ENCODE measurements around the gene VGLL2. TPM values are rescaled to one million over a fixed set of nuclear protein-coding genes. Genes with fewer than 3 reads are reported as not detected.

VGLL2 gene
- total and polyA plus RNA-seq, 2 of the 13 experiments (the other 11 are each of a cell fraction or from before 2014, with no cell fraction given), result not detected

DNA sequence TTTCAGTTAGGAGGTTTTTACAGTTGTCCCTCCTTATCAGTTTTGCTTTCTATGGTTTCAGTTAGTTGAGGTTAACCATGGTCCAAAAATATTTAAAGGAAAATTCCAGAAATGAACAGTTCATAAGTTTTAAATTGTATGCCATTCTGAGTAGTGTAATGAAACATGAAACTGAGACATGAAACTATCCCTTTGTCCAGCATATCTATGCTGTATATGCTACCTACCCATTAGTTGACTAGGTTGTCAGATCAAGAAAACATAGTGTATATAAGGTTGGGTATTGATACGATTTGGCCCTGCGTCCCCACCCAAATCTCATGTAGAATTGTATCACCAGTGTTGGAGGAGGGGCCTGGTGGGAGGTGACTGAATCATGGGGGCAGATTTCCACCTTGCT lies 39.1 kb downstream of the VGLL2 start:
- H3K79me2 ChIP-seq (ENCODE audit: insufficient read depth, low read length), result no peaks in the 10 kb centered on the region
- H3K27me3 ChIP-seq (ENCODE audit: control insufficient read depth in 1 of 2, insufficient read depth in 2 of 2, low read length in 2 of 2), result peaks cover 0 to 1% of the 10 kb centered on the region in 2 experiments; a peak in 2 of 5 replicates
- no peak overlapping the region for H2AFZ ChIP-seq (ENCODE audit: low read length)
- 0% methylated on average over 2 of the region's 2 CpGs for WGBS (ENCODE audit: low lambda C conversion rate)
- no peak for ATAC-seq
- ChIA-PET CTCF (ENCODE audit: low intra/inter-chr PET ratio, low total read pairs) (no interaction called here), POLR2A (no interaction called here)
- in situ Hi-C loops (cut with HindIII; ENCODE audit: extremely low pct_ligation_motif_present, low pct_unique_long_range_greater_than_20kb), result no loop called here
- no peak for DNase-seq (ENCODE audit: low spot score)
- H3K4me3 ChIP-seq (replicated peaks in 1 of 3; ENCODE audit: insufficient read depth in 1 of 3, low read depth in 2 of 3, low read length in 3 of 3), result no peak overlapping the region
- H4K20me1 ChIP-seq (ENCODE audit: insufficient read depth, low read length), result no peaks in the 10 kb centered on the region
- no peaks in the 10 kb centered on the region for H3K36me3 ChIP-seq (replicated peaks in 1 of 2; ENCODE audit: control insufficient read depth in 1 of 2, insufficient read depth in 2 of 2, low read length in 2 of 2)
- FAIRE-seq, result no peak
- no peak for TF ChIP-seq ZNF891 (CRISPR knock-in tag; IDR thresholded peaks at IDR 0.05)
- no peak for TF ChIP-seq AHR (CRISPR knock-in tag; IDR thresholded peaks at IDR 0.05)
- TF ChIP-seq CEBPB (IDR thresholded peaks at IDR 0.05; ENCODE audit: borderline replicate concordance, low read depth, low read length), result no peak
- TF ChIP-seq ZFAT (CRISPR knock-in tag; conservative IDR thresholded peaks at IDR 0.05), result no peak
- TF ChIP-seq TP53 (CRISPR knock-in tag; conservative IDR thresholded peaks at IDR 0.05), result no peak
- no peak for TF ChIP-seq ZFP36 (IDR thresholded peaks at IDR 0.05; ENCODE audit: borderline replicate concordance, low read depth, low read length, partially characterized antibody)
- TF ChIP-seq ETV6 (CRISPR knock-in tag; conservative IDR thresholded peaks at IDR 0.05), result no peak
- TF ChIP-seq, protein P1, sequence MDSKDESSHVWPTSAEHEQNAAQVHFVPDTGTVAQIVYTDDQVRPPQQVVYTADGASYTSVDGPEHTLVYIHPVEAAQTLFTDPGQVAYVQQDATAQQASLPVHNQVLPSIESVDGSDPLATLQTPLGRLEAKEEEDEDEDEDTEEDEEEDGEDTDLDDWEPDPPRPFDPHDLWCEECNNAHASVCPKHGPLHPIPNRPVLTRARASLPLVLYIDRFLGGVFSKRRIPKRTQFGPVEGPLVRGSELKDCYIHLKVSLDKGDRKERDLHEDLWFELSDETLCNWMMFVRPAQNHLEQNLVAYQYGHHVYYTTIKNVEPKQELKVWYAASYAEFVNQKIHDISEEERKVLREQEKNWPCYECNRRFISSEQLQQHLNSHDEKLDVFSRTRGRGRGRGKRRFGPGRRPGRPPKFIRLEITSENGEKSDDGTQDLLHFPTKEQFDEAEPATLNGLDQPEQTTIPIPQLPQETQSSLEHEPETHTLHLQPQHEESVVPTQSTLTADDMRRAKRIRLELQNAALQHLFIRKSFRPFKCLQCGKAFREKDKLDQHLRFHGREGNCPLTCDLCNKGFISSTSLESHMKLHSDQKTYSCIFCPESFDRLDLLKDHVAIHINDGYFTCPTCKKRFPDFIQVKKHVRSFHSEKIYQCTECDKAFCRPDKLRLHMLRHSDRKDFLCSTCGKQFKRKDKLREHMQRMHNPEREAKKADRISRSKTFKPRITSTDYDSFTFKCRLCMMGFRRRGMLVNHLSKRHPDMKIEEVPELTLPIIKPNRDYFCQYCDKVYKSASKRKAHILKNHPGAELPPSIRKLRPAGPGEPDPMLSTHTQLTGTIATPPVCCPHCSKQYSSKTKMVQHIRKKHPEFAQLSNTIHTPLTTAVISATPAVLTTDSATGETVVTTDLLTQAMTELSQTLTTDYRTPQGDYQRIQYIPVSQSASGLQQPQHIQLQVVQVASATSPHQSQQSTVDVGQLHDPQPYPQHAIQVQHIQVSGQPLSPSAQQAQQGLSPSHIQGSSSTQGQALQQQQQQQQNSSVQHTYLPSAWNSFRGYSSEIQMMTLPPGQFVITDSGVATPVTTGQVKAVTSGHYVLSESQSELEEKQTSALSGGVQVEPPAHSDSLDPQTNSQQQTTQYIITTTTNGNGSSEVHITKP (CRISPR knock-in tag; IDR thresholded peaks at IDR 0.05; ENCODE audit: low read depth), result no peak
- TF ChIP-seq ATF1 (CRISPR knock-in tag; IDR thresholded peaks at IDR 0.05), result no peak
- intact Hi-C loops (cut with micrococcal nuclease; ENCODE audit: unreplicated experiment), result no loop called here
- no peaks in the 10 kb centered on the region for H3K4me1 ChIP-seq (ENCODE audit: insufficient read depth, low read length)
- no peaks in the 10 kb centered on the region for H3K9me3 ChIP-seq (ENCODE audit: low read length)
- no peak overlapping the region for H3K9ac ChIP-seq (ENCODE audit: insufficient read depth, low read depth, low read length)
- no peak overlapping the region for H3K27ac ChIP-seq (ENCODE audit: extremely low read length, insufficient read depth, low read length)
- no TSS peak for BruUV-seq (replicated peaks)
- H3K4me2 ChIP-seq (ENCODE audit: low read depth, low read length), result no peak overlapping the region
